Prostate gland (tissue), 2 donors: ENCODE measurements around the gene FKBP15. TPM values are rescaled to one million over a fixed set of nuclear protein-coding genes. Genes with fewer than 3 reads are reported as not detected.

Source experiments
- DNase-seq: peaks from one replicate; pipeline ENCODE4 v3.0.0-alpha.2; 2019; ENCODE audit warnings: low spot score
- H3K27ac ChIP-seq, 2 donors: fragments of 200-600 bp; sonication (generic); 2 replicates each; pipeline ENCODE4 v1.5.1; 2017 to 2019
- H3K27me3 ChIP-seq: fragments of 200-600 bp; sonication (generic); replicated peaks from 2 replicates; pipeline ENCODE4 v1.5.1; 2019; ENCODE audit not compliant: insufficient read depth
- H3K36me3 ChIP-seq, 2 donors: fragments of 200-600 bp; sonication (generic); 1 replicate in 1 of 2; 2 replicates in 1 of 2; pipeline versions ENCODE4 v1.5.1 to v1.8.1; 2017 to 2019
- H3K4me1 ChIP-seq: fragments of 200-600 bp; sonication (generic); replicated peaks from 2 replicates; pipeline ENCODE4 v1.5.1; 2019
- H3K4me3 ChIP-seq, 2 donors: fragments of 200-600 bp; sonication (generic); 2 replicates each; pipeline ENCODE4 v1.5.1; 2017 to 2019
- H3K9me3 ChIP-seq: fragments of 200-600 bp; sonication (generic); 2 replicates; pipeline ENCODE4 v1.5.1; 2017
- POLR2A ChIP-seq: fragments of 450-650 bp; IDR thresholded peaks from one replicate; pipeline ENCODE4 v1.6.1; 2016; ENCODE audit warnings: antibody characterized with exemption, mild to moderate bottlenecking
- POLR2AphosphoS5 ChIP-seq: sonication (generic); formaldehyde crosslinking; IDR thresholded peaks from one replicate; pipeline ENCODE4 v1.6.1; 2017; ENCODE audit warnings: antibody characterized with exemption
- WGBS: methylation state at CpG from one replicate; pipeline ENCODE4 v1.1.5; 2018; 5-methylcytosine and 5-hydroxymethylcytosine counted together
- intact Hi-C: fragments of 100-400 bp; cut with DNase I; formaldehyde crosslinking; loops from one replicate; pipeline ENCODE4 v1.14.2; 2022
- total RNA-seq, 2 donors: library from RNA; depleted of rRNA; stranded (reverse); fragments of >200 nt; gene quantifications; one replicate each; pipeline ENCODE4 v1.1.0, GENCODE V29; 2016
- TF ChIP-seq, protein P1 (sequence below), 4 experiments: fragments of 200-600 bp in 2 of 4; fragments of 450-650 bp in 2 of 4; sonication (generic) in 2 of 4; IDR thresholded peaks; 1 replicate in 3 of 4; 2 replicates in 1 of 4; pipeline ENCODE4 v1.5.1; 2016 to 2019; ENCODE audit warnings: antibody characterized with exemption in 4 of 4, mild to moderate bottlenecking in 2 of 4, moderate library complexity in 2 of 4

The FKBP15 gene
- total RNA-seq, 2 donors from 2014 or later = 22.5 to 25.7 TPM

DNA sequence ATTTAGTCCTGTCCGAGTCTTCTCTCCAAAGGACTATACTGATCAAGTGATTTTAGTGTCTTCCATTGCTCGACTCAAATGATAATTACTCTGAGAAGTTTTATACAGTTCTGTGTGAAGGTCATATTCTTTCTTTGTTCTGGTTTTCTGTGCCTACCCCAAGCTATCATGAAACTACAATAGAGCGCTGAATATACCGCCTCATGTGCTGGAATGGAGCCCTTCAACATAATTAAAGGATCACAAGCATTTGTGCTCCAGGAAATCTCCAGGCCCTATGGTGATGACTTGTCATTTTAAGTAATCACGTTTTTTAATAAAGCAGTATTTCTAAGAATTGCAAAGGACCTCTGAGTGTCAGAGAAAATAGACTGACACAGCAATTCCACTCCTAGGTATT is 81.1 kb downstream of the FKBP15 start:
- intact Hi-C loops = no loop called here
- Histone ChIP-seq H3K4me3 (no peak overlapping the region), H3K36me3 (no peaks in the 10 kb centered on the region), H3K9me3 (no peaks in the 10 kb centered on the region), H3K27ac (no peak overlapping the region), H3K4me1 (no peaks in the 10 kb centered on the region), H3K27me3 (no peaks in the 10 kb centered on the region)
- no peak for DNase-seq
- TF ChIP-seq, protein P1, sequence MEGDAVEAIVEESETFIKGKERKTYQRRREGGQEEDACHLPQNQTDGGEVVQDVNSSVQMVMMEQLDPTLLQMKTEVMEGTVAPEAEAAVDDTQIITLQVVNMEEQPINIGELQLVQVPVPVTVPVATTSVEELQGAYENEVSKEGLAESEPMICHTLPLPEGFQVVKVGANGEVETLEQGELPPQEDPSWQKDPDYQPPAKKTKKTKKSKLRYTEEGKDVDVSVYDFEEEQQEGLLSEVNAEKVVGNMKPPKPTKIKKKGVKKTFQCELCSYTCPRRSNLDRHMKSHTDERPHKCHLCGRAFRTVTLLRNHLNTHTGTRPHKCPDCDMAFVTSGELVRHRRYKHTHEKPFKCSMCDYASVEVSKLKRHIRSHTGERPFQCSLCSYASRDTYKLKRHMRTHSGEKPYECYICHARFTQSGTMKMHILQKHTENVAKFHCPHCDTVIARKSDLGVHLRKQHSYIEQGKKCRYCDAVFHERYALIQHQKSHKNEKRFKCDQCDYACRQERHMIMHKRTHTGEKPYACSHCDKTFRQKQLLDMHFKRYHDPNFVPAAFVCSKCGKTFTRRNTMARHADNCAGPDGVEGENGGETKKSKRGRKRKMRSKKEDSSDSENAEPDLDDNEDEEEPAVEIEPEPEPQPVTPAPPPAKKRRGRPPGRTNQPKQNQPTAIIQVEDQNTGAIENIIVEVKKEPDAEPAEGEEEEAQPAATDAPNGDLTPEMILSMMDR (IDR thresholded peaks at IDR 0.05) = no peak
- TF ChIP-seq POLR2A = no peak
- no peak for TF ChIP-seq POLR2AphosphoS5
- 90% methylated on average over 5 of the region's 5 CpGs for WGBS

GRCh38 chr9:113139225-113139829 is 81.8 kb downstream of the FKBP15 start:
- TF ChIP-seq POLR2A = no peak
- TF ChIP-seq, protein P1 (IDR thresholded peaks at IDR 0.05) = no peak
- no peak for TF ChIP-seq POLR2AphosphoS5

DNA sequence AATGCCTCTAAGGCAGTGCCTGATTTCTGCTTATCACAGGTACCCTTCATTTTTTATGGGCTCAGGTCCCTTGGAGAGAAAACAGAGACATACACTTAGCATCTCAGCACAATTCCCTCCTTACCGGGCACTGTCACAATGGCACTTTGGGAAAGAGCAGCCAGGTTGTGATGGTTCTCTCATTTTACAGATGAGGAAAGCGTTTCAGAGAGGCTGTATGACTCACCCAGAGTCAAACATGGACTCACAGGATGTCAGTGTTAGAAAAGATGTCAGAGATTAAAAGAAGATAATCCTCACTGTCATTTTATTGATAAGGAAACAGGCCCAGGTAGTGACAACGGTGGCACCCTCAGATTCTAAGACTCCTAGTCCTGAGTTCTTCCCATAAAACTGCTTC is 82.3 kb downstream of the FKBP15 start:
- no peak for DNase-seq
- intact Hi-C loops = no loop called here
- Histone ChIP-seq H3K36me3 (no peaks in the 10 kb centered on the region), H3K27ac (no peak overlapping the region), H3K27me3 (no peaks in the 10 kb centered on the region), H3K9me3 (no peaks in the 10 kb centered on the region), H3K4me1 (no peaks in the 10 kb centered on the region), H3K4me3 (no peak overlapping the region)
- no peak for TF ChIP-seq POLR2A
- TF ChIP-seq POLR2AphosphoS5 = no peak
- TF ChIP-seq, protein P1 (IDR thresholded peaks at IDR 0.05) = no peak
- 53% methylated on average over 3 of the region's 3 CpGs for WGBS

More at GRCh38 chr9:113139225-113139829, 81.8 kb downstream of the FKBP15 start:
- no peak for DNase-seq
- Histone ChIP-seq H3K36me3 (no peaks in the 10 kb centered on the region), H3K27ac (no peak overlapping the region), H3K9me3 (no peaks in the 10 kb centered on the region), H3K27me3 (no peaks in the 10 kb centered on the region), H3K4me3 (no peak overlapping the region), H3K4me1 (no peaks in the 10 kb centered on the region)
- intact Hi-C loops = no loop called here
- 67% methylated on average over 4 of the region's 4 CpGs for WGBS

DNA sequence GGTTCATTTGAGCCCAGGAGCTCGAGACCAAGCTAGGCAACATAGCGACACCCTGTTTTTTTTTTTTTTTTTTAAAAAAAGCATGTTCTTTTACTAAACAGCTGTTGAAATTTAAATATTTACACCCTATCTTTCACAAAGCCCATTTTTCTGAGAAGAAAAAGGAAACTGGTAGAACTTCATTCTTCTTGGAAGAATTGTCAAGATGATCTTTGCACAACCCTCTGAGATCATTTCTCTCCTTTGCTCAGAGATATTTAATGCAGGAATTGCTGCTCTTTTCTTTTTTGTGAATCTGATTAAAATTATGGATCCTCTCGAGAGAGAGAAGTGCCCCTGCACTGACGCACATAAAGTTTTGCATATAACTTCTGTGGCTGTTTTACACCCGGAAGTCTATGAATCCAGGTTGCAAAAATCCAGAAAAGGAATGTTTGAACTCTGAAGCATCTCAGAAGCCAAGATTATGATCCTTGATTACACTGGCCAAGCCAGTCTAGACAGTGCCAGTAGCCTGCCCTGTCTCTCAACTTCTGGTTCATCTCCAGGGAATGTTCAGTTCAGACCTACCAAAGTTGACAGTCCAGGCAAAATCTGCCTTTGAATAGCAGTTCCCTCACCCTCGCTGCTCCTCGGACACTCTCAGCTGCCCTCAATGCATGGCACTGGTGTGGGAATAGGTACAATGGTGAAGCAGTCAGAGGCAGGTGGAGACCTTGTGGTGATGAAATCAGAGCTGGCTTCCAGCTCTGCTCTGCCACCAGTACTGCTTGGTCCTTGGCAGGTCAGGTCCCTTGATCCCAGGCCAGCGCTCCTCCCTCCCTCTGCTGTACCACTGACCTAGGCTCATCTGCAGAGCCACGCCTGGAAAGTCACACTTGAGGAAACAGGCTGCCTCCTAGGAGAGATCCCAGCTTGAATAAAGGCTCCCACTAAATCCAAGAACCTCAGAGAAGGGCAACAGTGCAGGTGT is 83.6 kb downstream of the FKBP15 start:
- no peaks in the 10 kb centered on the region for H3K4me1 ChIP-seq
- WGBS = 48% methylated on average over 9 of the region's 9 CpGs
- intact Hi-C loops = no loop called here
- no peak overlapping the region for H3K4me3 ChIP-seq
- no peaks in the 10 kb centered on the region for H3K27me3 ChIP-seq
- no peak overlapping the region for H3K27ac ChIP-seq
- no peak for TF ChIP-seq POLR2AphosphoS5
- TF ChIP-seq POLR2A = no peak
- TF ChIP-seq, protein P1 (IDR thresholded peaks at IDR 0.05) = no peak
- H3K36me3 ChIP-seq = no peaks in the 10 kb centered on the region
- no peaks in the 10 kb centered on the region for H3K9me3 ChIP-seq
- DNase-seq = no peak
